G401 (cell line): ENCODE data around the gene GOLGA6L25. TPM values are rescaled to one million over a fixed set of nuclear protein-coding genes. Genes with fewer than 3 reads are reported as not detected.
"Not testable (repeated sequence)": the region's sequence is repeated elsewhere in the genome, so short reads cannot be mapped to it uniquely, and the experiment has no call there.

Source experiments
- DNase-seq: peaks from one replicate; pipeline ENCODE4 v3.0.0-alpha.2; 2015; ENCODE audit warnings: low spot score
- in situ Hi-C: cut with HindIII; loops from 2 replicates; pipeline ENCODE4 v1.10.0; 2016; ENCODE audit warnings: low sequenced_read_pairs, mixed read lengths
- total RNA-seq: library from RNA; depleted of rRNA; stranded (reverse); fragments of >200 nt; shearing (Covaris generic); gene quantifications from 2 replicates; pipeline ENCODE4 v1.2.3, GENCODE V29; 2014; rRNA removed

GOLGA6L25 gene, protein sequence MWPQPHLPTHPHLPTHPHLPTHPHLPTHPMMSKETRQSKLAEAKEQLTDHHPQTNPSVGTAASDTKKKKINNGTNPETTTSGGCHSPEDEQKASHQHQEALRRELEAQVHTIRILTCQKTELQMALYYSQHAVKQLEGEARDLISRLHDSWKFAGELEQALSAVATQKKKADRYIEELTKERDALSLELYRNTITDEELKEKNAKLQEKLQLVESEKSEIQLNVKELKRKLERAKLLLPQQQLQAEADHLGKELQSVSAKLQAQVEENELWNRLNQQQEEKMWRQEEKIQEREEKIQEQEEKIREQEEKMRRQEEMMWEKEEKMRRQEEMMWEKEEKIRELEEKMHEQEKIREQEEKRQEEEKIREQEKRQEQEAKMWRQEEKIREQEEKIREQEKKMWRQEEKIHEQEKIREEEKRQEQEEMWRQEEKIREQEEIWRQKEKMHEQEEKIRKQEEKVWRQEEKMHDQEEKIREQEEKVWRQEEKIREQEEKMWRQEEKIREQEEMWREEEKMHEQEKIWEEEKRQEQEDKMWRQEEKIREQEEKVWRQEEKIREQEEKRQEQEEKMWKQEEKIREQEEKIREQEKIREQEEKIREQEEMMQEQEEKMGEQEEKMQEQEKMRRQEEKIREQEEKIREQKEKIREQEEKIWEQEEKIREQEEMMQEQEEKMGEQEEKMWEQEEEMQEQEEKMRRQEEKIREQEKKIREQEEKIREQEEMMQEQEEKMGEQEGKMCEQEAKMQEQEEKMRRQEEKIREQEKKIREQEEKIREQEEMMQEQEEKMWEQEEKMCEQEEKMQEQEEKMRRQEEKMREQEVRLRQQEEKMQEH
- total RNA-seq = not detected in 2 replicates

DNA sequence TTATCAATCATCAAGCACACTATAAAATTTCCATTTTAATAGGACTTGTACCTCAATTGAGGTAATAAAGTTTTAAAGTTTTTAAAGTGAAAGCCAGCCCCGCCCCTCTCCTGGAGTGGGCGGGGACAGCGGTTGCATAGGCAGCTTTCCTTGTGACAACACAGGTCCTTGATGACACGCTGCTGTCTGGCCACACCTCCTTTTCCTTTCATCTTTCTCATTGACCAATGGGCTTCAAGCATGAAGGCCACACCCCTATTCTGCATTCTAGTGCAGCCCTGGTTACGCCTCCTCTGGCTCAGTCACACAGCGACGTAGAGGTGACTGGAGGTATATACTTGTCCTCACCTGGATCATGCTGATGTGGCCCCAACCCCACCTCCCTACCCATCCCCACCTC, at the start of gene GOLGA6L25:
GOLGA6L25 (plus strand) TSS at position 301 of the 400 bp plus-strand sequence; CDS start at position 362, 61 bp downstream.
- DNase-seq, in situ Hi-C loops: not testable (repeated sequence)

DNA sequence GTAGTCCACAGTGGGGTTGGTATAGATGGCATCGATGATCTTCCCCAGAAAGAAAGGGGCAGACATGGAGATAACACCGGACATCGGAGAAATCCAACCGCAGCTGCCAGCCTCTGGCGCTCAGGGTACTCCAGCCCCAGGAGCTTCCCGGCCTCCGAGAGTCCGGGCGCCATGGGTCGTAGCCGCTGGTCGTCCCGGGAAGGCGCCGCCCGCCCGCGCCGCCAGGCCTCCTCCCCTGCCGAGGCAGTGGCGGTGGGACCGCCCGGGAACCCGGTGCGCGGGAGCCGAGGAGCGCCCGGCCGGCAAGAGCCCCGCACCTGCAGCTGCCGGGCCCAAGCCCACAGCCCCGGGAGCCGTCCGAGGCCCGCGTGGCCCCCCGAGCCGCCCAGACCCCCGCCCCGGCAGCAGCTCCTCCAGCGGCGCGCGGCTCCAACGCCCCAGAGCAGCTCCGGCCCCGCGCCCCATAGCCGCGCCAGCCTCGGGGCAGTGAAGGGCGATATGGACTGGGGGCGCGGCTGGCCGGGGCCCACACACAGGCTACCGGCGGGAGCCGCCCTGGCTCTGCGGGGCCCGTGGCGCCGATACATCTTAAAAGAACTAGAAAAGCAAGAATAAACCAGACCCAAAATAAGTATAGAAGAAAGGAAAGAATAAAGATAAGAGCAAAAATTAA, 45.0 kb upstream of the GOLGA6L25 start:
- in situ Hi-C loops, DNase-seq: not testable (repeated sequence)

DNA sequence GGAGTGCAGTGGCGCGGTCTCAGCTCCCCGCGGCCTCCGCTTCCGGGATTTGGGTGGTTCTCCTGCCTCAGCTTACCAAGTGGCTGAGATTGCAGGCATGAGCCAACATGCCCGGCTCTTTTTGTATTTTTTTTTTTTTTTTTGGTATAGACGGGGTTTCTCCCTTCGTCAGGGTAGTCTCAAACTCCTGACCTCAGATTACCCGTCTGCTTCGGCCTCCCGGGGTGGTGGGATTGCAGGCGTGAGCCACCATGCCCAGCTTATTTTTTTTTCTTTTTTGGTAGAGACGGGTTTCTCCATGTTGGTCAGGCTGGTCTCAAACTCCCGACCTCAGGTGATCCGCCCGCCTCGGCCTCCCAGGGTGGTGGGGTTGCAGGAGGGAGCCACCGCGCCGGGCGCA, 39.2 kb upstream of the GOLGA6L25 start:
- in situ Hi-C loops = not testable (repeated sequence)

DNA sequence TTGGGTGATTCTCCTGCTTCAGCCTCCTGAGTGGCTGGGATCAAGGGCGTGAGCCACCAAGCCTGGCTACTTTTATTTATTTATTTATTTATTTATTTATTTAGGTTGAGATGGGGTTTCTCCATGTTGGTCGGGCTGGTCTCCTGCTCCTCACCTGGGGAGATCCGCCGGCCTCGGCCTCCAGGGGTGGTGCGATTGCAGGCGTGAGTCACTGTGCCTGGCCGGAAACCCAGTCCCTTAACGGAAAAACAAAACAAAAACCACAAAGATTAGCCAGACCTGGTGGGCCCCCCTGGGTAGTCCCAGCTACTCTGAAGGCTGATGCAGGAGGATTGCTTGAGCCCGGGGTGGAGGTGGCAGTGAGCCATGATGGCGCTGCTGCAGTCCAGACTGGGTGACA, 38.2 kb upstream of the GOLGA6L25 start:
- in situ Hi-C loops, DNase-seq: not testable (repeated sequence)

More for the DNA sequence above, 39.2 kb upstream of the GOLGA6L25 start:
- DNase-seq = not testable (repeated sequence)

DNA sequence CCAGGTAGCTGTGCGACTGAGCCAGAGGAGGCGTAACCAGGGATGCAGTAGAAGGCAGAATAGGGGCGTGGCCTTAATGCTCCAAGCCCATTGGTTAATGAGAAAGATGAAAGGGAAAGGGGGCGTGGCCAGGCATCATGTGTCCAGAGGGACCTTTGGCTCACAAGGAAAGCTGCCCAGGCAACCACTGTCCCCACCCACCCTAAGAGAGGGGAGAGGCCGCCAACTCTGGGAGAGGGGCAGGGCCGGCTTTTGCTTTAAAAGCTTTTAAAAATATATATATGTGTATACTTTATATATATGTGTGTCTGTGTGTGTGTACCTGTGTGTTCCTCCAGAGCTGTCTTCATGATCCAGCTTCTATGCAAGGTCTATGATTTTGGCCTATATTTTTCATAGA, 20.4 kb upstream of the GOLGA6L25 start, which contains the start of gene GOLGA8G:
GOLGA8G (minus strand) TSS at position 18 of the 400 bp plus-strand sequence. CDS start 62 bp downstream, outside the sequence.
- DNase-seq, in situ Hi-C loops: not testable (repeated sequence)

DNA sequence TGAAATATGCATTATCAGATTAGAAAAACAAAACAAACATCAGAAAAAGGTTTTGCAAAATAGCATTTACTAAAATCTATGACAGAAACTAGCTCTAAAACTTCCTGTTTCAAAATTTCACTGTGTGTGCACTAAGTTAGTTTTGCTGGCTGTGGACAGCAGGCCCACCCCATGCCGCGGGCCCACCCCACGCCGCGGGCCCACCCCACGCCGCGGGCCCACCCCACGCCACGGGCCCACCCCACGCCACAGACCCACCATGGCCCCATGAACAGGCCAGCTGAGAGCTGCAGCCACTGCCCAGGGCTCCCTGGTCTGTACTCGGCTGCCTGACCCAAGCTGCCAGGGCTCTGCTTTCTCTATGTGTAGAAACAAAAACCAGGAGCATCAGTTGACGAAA, 20.0 kb downstream of the GOLGA6L25 start:
- DNase-seq, in situ Hi-C loops: not testable (repeated sequence)

DNA sequence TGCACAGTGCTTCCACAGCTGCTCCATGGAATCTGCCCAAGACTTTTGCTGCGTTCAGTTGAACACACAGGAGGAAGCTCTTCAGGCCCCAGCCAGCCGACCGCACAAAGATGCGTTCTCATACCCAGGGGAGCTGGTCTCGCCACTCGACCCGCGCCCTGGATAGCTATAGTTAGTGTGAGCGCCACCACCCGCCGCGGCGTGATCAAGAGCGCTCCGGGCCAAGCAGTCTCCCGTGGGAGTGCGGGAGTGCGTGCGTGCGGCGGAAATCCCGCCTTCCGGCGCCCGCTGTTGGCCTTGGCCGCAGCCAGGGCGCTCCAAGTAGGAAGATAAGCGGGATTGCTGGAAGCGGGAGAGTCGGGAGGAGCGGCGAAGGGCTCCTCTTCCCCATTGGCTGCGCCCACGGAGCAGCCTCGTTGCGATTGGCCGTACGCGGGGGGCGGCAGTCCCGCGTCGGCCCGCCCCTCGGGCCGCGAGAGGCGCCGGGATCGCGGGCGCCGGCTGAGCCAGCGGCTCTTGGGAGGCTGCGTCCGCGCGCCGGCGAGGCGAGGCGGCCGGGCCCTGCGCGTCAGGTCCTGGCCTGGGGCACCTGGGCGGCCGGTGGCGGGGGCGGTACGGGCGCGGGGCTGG, 35.7 kb downstream of the GOLGA6L25 start:
- DNase-seq, in situ Hi-C loops: not testable (repeated sequence)

DNA sequence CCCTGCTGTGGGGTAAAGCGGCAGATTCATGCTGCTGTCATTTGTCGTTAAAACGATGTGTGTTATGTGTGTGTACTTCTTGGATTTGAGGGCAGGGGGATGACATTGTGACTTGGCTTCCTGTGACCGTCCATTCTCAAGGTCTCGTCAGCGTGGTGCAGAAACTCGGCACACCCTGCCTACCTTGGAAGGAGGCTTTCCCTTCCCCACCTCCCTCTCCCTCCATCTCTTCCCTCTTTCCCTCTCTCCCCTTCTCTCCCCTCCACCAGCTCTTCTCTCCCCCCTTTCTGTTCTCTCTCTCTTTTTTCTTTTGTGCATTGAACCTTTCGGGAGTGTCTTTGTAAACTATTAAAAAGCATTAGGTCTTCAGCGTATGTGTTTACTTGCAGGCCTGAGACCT, 36.4 kb downstream of the GOLGA6L25 start:
- DNase-seq, in situ Hi-C loops: not testable (repeated sequence)

DNA sequence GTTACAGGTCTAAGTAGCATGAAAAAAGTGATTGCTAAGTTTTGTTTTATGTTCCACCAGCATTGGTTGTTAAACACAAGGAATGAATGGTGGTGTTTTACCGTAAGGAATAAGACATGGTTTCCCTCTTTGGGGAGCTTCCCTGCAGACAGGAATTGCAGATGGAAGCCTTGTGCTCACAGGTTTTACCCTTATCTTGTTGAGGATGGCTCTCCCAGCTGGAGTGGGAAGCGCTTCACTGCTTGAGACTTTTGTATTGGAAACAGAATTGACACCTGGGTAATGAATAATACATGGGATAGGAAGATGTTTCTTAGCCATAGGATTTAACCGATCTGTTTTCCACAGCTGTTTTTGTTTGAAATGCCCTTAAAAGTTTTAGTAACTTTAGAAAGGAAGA, 39.0 kb downstream of the GOLGA6L25 start:
- in situ Hi-C loops, DNase-seq: not testable (repeated sequence)

DNA sequence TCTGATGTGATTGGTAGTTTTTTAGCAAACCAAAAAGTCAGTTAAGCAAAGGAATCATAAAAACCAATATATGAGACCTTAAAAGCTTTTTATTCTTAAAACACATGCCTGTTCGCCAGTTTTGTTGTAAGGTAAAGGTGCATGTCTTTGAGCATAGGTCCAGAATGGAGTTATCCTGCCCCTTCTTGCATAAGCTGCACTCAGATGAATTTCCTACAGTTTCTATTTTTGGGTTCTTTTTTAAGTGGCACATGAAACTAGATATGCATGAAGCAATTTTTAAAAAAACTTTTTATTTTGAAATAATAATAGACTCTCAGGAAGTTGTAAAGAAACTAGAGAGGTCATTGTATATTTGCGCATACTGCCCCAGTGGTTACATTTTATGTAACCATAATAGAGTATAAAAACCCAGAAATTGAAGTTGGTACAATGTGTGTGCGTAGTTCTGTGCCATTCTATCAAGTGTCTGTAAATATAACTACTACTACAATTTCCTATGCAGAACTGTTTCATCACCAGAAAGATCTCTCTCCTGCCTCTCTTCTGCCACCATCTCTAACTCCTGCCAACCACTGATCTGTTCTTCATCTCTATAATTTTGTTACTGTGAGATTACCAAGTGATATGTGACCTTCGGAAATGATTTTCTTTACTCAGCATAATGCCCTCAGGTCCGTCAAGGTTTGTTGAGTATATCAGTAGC, 40.2 kb downstream of the GOLGA6L25 start:
- in situ Hi-C loops, DNase-seq: not testable (repeated sequence)

DNA sequence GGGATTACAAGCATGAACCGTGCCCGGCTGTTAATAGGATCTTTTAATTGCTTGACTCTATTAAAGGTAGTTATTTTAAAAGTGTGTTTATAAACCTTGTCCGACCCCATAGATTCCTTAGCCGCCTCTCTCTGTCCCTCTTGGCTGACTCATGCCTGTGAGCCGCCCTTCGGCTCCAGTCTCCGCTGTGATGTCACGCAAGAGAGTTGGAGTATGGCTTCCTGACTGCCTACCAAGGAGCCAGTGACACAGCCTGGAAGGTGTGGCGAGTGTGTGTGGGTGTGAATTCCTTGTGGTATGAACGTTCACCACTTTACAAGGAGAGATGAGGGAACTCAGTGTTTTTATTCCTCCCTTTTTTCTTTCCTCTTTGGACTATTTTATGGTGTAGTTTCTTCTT, 44.1 kb downstream of the GOLGA6L25 start:
- DNase-seq, in situ Hi-C loops: not testable (repeated sequence)

DNA sequence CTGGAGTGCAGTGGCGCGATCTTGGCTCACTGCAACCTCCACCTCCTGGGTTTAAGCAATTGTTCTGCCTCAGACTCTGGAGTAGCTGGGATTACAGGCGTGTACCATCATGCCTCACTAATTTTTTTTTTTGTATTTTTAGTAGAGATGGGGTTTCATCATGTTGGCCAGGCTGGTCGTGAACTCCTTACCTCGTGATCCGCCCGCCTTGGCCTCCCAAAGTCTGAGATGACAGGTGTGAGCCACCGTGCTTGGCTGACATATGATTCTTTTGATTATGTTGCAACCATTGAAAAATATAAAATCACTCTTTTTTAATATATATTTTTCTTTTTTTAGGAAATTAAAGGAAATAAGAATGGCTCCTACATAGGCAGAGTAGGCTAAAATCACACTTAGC, 44.8 kb downstream of the GOLGA6L25 start:
- DNase-seq, in situ Hi-C loops: not testable (repeated sequence)

DNA sequence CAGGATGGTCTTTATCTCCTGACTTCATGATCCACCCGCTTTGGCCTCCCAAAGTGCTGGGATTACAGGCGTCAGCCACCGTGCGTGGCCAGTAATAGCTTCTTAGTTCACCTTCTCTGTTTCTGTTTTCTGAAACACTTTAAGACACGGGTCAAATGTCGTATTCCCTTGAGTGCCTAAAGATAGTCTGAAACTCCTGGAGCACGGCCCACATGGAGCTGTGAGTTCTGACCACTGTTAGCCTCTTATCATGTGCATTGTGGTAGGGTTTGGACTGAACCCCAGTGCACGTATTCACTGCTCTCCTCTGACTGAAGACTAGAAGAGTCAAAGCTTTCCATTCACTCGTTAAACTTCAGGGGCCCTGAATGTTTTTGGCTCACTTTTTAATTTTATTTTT, 48.8 kb downstream of the GOLGA6L25 start:
- DNase-seq, in situ Hi-C loops: not testable (repeated sequence)

Other genes with a start within 250 kb of the GOLGA6L25 start
- 30.2 and 62.2 TPM in 2 replicates for gene HERC2, start 231.4 kb upstream of the GOLGA6L25 start, total RNA-seq
- not detected in 2 replicates for gene GOLGA6L24, start 195.5 kb upstream of the GOLGA6L25 start, total RNA-seq
- gene GOLGA8F, start 174.9 kb upstream of the GOLGA6L25 start, total RNA-seq = not detected in 2 replicates
- not detected in 2 replicates for gene GOLGA8G, start 20.6 kb upstream of the GOLGA6L25 start, total RNA-seq
- not detected in 2 replicates for gene GOLGA8M, start 158.9 kb downstream of the GOLGA6L25 start, total RNA-seq